Measurements from ENCODE around the gene TMEM132A. TPM values are rescaled to one million over a fixed set of nuclear protein-coding genes. Genes with fewer than 3 reads are reported as not detected.

The TMEM132A gene
- total RNA-seq (1 to 10 TPM; 1.0 to 1.6 TPM), polyA plus RNA-seq (1 to 10 TPM in 1 of 2 donors, under 1 TPM in 1; 0.60 to 1.1 TPM)

- Histone ChIP-seq H3K27me3 (ENCODE audit: control insufficient read depth in 4 of 4, insufficient read depth in 4 of 4, low read length in 3 of 4) (peaks cover 0 to 6% (median 0%) of the 10 kb centered on the region in 4 donors), H3K9ac (ENCODE audit: low read depth in 1 of 2, low read length in 2 of 2) (no peak within 1 kb of the TSS), H3K36me3 (ENCODE audit: control insufficient read depth in 4 of 4, insufficient read depth in 3 of 4, low read depth in 1 of 4, low read length in 3 of 4) (peaks cover 8 to 32% (median 18%) of the 10 kb centered on the region in 4 donors), H3K9me3 (ENCODE audit: control insufficient read depth in 4 of 4, low read length in 3 of 4) (no peaks in the 10 kb centered on the region), H3K4me1 (ENCODE audit: control insufficient read depth in 4 of 4, insufficient read depth in 4 of 4, low read length in 3 of 4) (peaks cover 5 to 13% (median 5%) of the 10 kb centered on the region in 4 donors), H3K27ac (ENCODE audit: low read depth in 1 of 2, low read length in 2 of 2) (no peak within 1 kb of the TSS), H3K4me3 (ENCODE audit: low read depth in 1 of 3, low read length in 3 of 3) (peak within 1 kb of the TSS in 1 of 3 donors; percentile 67)
- WGBS = 2% methylated on average over 69 of the region's 69 CpGs
- DNase-seq (ENCODE audit: low spot score) = peak; percentile 44
- TF ChIP-seq EGR1 (IDR thresholded peaks at IDR 0.05; ENCODE audit: low read depth in 2 of 2) = no peak
- no peak for TF ChIP-seq RAD21 (IDR thresholded peaks at IDR 0.05)
These were observed at the start of gene TMEM132A for GRCh38 chr11:60924110-60924905. Gene TMEM132A (plus strand): TSS chr11:60924460. CDS start chr11:60924634, 174 bp downstream.

GRCh38 chr11:60875366-60876167 lies 48.7 kb upstream of the TMEM132A start:
- TF ChIP-seq MAX (IDR thresholded peaks at IDR 0.05) (no peak), CTCF (IDR thresholded peaks at IDR 0.05; ENCODE audit: low read depth, low read length, missing input control) (no peak), RAD21 (IDR thresholded peaks at IDR 0.05) (no peak), GABPA (IDR thresholded peaks at IDR 0.05 in 1 of 2, conservative IDR thresholded peaks at IDR 0.05 in 1 of 2) (no peak), YY1 (IDR thresholded peaks at IDR 0.05) (no peak), JUND (IDR thresholded peaks at IDR 0.05) (no peak), FOXA1 (IDR thresholded peaks at IDR 0.05) (no peak), HNF4G (IDR thresholded peaks at IDR 0.05) (no peak), TAF1 (conservative IDR thresholded peaks at IDR 0.05) (no peak), SP1 (IDR thresholded peaks at IDR 0.05) (no peak), REST (IDR thresholded peaks at IDR 0.05) (no peak), NR2F2 (IDR thresholded peaks at IDR 0.05) (no peak), ZBTB33 (IDR thresholded peaks at IDR 0.05) (no peak), ATF3 (IDR thresholded peaks at IDR 0.05) (no peak), HNF4A (conservative IDR thresholded peaks at IDR 0.05) (no peak), EGR1 (IDR thresholded peaks at IDR 0.05; ENCODE audit: low read depth in 2 of 2) (no peak), RXRA (IDR thresholded peaks at IDR 0.05) (no peak), FOXA2 (IDR thresholded peaks at IDR 0.05) (no peak)
- Histone ChIP-seq H3K27me3 (ENCODE audit: control insufficient read depth in 4 of 4, insufficient read depth in 4 of 4, low read length in 3 of 4) (no peaks in the 10 kb centered on the region), H3K9ac (ENCODE audit: low read depth in 1 of 2, low read length in 2 of 2) (no peak overlapping the region), H3K36me3 (ENCODE audit: control insufficient read depth in 4 of 4, insufficient read depth in 3 of 4, low read depth in 1 of 4, low read length in 3 of 4) (peaks cover 2 to 16% (median 12%) of the 10 kb centered on the region in 4 donors), H3K27ac (ENCODE audit: low read depth in 1 of 2, low read length in 2 of 2) (no peak overlapping the region), H3K4me1 (ENCODE audit: control insufficient read depth in 4 of 4, insufficient read depth in 4 of 4, low read length in 3 of 4) (peaks cover 0 to 8% (median 4%) of the 10 kb centered on the region in 4 donors), H3K9me3 (ENCODE audit: control insufficient read depth in 4 of 4, low read length in 3 of 4) (no peaks in the 10 kb centered on the region), H3K4me3 (ENCODE audit: low read depth in 1 of 3, low read length in 3 of 3) (no peak overlapping the region)
- DNase-seq (ENCODE audit: low spot score) = no peak
- 85% methylated on average over 7 of the region's 7 CpGs for WGBS
